ENCODE data around the gene OMP.

Gene OMP

DNA sequence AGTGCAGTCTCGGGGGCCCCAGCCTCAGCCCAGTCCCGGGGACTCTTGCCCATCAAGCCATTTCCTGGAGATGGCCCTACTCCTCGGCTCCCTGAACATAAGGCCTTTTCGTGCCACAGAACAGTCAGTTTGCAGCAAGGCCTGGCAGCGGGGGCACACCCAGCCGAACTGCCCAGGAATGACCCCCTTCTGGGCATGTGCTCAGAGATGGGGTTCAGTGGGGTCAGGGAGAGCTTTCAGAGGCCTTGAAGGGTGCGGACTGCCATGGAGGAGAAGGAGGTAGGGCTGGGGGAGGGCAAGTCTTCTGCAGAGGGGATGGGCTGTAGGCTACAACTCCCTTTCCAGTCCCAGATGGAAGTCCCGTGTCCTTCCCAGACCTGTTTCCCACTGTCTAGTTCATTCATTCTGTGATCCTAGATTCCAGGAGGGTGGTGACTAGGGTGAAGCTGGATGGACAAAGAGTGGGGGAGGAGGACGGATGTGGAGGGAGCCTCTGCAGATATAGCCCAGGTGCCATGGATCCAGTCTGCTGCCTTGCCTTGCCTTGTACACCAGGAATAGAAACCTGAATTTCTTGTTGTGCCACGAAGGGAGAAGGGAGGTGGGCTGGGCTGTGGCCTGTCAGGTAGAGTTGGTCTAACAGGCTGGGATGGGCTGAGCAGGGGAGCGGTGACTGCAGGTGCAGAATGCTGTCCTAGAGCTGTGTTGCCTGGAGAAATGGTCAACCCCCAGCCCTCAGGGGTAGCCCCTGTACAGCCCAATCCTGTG, 14.2 kb upstream of the OMP start:
- Histone ChIP-seq H3K9me3 (ENCODE audit: low read depth, low read length) (no peaks in the 10 kb centered on the region), H3K36me3 (ENCODE audit: insufficient read depth, low read length) (no peaks in the 10 kb centered on the region), H3K27ac (no peak overlapping the region), H3K9ac (ENCODE audit: insufficient read length) (no peak overlapping the region), H3K4me3 (no peak overlapping the region)
- DNase-seq (ENCODE audit: low read depth, low spot score) = no peak
- TF ChIP-seq EZH2 (IDR thresholded peaks at IDR 0.05) (no peak), FOXP2 (optimal IDR thresholded peaks at IDR 0.05; ENCODE audit: control extremely low read depth, extremely low read length, insufficient read depth) (no peak), POLR2AphosphoS5 (IDR thresholded peaks at IDR 0.05; ENCODE audit: borderline replicate concordance, low read depth, low read length) (no peak)

GRCh38 chr11:77089004-77089545, 13.6 kb upstream of the OMP start:
- no peak for DNase-seq (ENCODE audit: low read depth, low spot score)
- H3K36me3 ChIP-seq (ENCODE audit: insufficient read depth, low read length) = no peaks in the 10 kb centered on the region
- H3K4me3 ChIP-seq = no peak overlapping the region
- TF ChIP-seq EZH2 (IDR thresholded peaks at IDR 0.05) = no peak
- no peak for TF ChIP-seq FOXP2 (optimal IDR thresholded peaks at IDR 0.05; ENCODE audit: control extremely low read depth, extremely low read length, insufficient read depth)
- no peak for TF ChIP-seq POLR2AphosphoS5 (IDR thresholded peaks at IDR 0.05; ENCODE audit: borderline replicate concordance, low read depth, low read length)
- no peak overlapping the region for H3K27ac ChIP-seq
- no peaks in the 10 kb centered on the region for H3K9me3 ChIP-seq (ENCODE audit: low read depth, low read length)
- H3K9ac ChIP-seq (ENCODE audit: insufficient read length) = no peak overlapping the region

GRCh38 chr11:77090046-77090372, 12.6 kb upstream of the OMP start:
- H3K9me3 ChIP-seq (ENCODE audit: low read depth, low read length) = no peaks in the 10 kb centered on the region
- TF ChIP-seq FOXP2 (optimal IDR thresholded peaks at IDR 0.05; ENCODE audit: control extremely low read depth, extremely low read length, insufficient read depth) (no peak), EZH2 (IDR thresholded peaks at IDR 0.05) (no peak), POLR2AphosphoS5 (IDR thresholded peaks at IDR 0.05; ENCODE audit: borderline replicate concordance, low read depth, low read length) (no peak)
- H3K4me3 ChIP-seq = no peak overlapping the region
- no peak overlapping the region for H3K9ac ChIP-seq (ENCODE audit: insufficient read length)
- no peak for DNase-seq (ENCODE audit: low read depth, low spot score)
- no peaks in the 10 kb centered on the region for H3K36me3 ChIP-seq (ENCODE audit: insufficient read depth, low read length)
- H3K27ac ChIP-seq = no peak overlapping the region

DNA sequence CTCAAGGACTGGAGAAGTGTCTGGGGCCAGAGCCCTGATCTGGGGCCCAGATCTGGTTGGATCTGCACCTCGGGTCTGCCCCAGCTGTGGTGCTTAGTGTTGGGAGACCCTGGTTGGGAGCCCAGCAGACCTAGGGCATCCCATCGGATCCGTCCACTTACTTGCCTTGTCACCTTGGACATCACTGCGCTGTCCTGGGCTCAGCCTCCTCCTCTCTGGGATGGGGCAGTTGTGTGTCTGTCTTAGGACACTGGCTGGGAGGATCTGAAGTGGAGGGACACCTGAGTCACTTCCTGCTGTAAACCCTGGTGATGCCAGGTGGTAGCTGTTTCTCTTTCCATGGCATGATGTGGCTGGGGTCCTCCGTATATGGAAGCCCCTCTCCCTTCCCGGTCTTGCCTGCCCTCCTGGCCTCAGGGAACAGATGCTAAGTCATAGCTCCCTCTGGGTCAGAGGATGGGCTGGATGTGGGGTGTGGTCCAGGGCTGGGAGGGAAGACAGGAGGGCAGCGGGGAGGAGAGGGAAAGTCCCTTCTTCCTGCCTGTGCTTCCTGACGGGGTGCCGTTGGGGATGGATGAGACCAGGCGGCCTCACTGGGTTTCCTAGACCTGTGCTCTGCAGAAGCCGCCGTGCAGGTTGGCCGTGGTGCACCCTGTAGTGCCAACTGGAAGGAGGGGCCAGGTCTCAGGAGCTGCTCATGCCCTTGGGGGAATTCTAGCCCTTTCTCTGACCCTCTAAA, 12.1 kb upstream of the OMP start:
- no peak overlapping the region for H3K4me3 ChIP-seq
- H3K9me3 ChIP-seq (ENCODE audit: low read depth, low read length) = no peaks in the 10 kb centered on the region
- no peaks in the 10 kb centered on the region for H3K36me3 ChIP-seq (ENCODE audit: insufficient read depth, low read length)
- TF ChIP-seq POLR2AphosphoS5 (IDR thresholded peaks at IDR 0.05; ENCODE audit: borderline replicate concordance, low read depth, low read length) (no peak), EZH2 (IDR thresholded peaks at IDR 0.05) (no peak), FOXP2 (optimal IDR thresholded peaks at IDR 0.05; ENCODE audit: control extremely low read depth, extremely low read length, insufficient read depth) (no peak)
- H3K27ac ChIP-seq = no peak overlapping the region
- no peak for DNase-seq (ENCODE audit: low read depth, low spot score)
- no peak overlapping the region for H3K9ac ChIP-seq (ENCODE audit: insufficient read length)

DNA sequence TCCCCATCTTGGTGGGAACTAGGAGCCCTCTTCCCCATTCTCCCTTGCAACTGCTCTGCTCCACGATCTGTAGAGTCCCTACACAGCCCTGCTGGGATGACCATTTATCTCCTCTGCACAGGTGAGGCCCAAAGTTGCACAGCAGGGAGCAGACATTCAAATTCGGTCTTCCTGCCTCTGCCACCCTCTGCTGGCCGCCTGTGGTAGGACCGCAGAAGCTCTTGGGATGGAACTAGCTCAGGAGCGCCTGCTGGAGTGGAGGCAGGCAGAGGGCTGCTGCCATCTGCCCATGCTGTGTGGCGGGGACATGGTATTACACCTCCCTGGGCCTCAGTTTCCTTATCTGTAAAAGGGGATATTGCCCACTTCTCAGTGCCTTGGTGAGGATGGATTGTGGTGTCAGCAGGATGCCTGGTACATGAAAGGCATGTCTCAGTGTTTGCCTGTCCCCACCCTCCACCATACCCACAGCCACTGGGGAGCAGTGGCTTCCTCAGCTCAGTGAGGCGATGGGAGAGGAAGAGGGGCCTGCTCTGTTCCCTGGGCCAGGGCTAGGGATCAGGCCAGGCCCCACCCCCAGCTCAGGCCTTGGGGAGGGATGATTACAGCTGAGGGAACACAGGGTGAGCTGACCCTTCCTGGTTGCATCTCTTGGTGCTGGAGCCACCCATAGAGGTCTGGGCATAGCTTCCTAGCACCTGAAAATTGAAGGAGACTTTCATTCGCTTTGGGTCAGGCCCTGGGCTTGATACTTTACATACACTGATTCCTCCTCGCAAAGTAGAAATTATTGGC, 11.3 kb upstream of the OMP start:
- H3K36me3 ChIP-seq (ENCODE audit: insufficient read depth, low read length) = no peaks in the 10 kb centered on the region
- TF ChIP-seq POLR2AphosphoS5 (IDR thresholded peaks at IDR 0.05; ENCODE audit: borderline replicate concordance, low read depth, low read length) (no peak), FOXP2 (optimal IDR thresholded peaks at IDR 0.05; ENCODE audit: control extremely low read depth, extremely low read length, insufficient read depth) (no peak), EZH2 (IDR thresholded peaks at IDR 0.05) (no peak)
- no peak for DNase-seq (ENCODE audit: low read depth, low spot score)
- no peak overlapping the region for H3K27ac ChIP-seq
- H3K9me3 ChIP-seq (ENCODE audit: low read depth, low read length) = no peaks in the 10 kb centered on the region
- H3K4me3 ChIP-seq = no peak overlapping the region
- H3K9ac ChIP-seq (ENCODE audit: insufficient read length) = no peak overlapping the region

GRCh38 chr11:77092382-77092781, 10.3 kb upstream of the OMP start:
- no peak for TF ChIP-seq POLR2AphosphoS5 (IDR thresholded peaks at IDR 0.05; ENCODE audit: borderline replicate concordance, low read depth, low read length)
- no peak for TF ChIP-seq EZH2 (IDR thresholded peaks at IDR 0.05)
- no peak for TF ChIP-seq FOXP2 (optimal IDR thresholded peaks at IDR 0.05; ENCODE audit: control extremely low read depth, extremely low read length, insufficient read depth)
- Histone ChIP-seq H3K27ac (no peak overlapping the region), H3K9me3 (ENCODE audit: low read depth, low read length) (no peaks in the 10 kb centered on the region), H3K4me3 (no peak overlapping the region), H3K9ac (ENCODE audit: insufficient read length) (no peak overlapping the region), H3K36me3 (ENCODE audit: insufficient read depth, low read length) (no peaks in the 10 kb centered on the region)
- no peak for DNase-seq (ENCODE audit: low read depth, low spot score)

DNA sequence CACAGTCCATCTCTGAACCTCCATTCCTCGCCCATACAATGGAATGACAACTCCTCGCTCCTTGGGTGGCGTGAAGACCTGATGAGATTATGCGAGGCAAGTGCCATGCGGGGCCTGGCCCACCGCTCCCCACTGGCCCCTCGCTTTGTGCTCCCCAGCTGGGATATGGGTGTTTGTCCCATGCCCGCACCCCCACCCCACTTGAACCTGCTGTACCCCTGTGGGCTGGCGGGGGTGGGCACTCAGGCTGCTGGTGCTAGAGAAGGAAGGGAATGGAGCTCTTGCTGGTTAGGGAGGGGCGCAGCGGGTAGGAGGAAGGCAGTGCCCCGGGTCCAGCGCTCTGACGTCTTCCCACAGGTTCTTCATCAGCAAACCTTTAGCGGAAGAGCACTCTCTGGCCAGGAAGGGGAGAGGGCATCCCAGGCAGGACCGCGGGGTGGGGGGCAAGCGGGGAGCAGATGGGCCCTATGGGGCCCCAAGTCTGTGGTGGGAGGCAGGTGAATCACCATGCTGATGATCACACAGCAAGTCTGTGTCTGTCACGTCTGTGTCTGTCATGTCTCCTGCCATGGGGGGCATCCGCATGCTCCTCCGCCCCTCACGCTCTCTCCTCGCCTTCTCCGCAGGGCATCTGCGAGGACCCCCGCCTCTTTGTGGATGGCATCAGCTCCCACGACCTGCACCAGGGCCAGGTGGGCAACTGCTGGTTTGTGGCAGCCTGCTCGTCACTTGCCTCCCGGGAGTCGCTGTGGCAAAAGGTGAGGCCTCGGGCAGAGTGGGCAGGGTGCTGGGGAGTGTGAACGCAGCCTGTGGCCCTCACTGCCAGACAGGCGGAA, 9.4 kb upstream of the OMP start:
- Histone ChIP-seq H3K9ac (ENCODE audit: insufficient read length) (no peak overlapping the region), H3K9me3 (ENCODE audit: low read depth, low read length) (no peaks in the 10 kb centered on the region), H3K36me3 (ENCODE audit: insufficient read depth, low read length) (no peaks in the 10 kb centered on the region), H3K27ac (no peak overlapping the region), H3K4me3 (no peak overlapping the region)
- TF ChIP-seq FOXP2 (optimal IDR thresholded peaks at IDR 0.05; ENCODE audit: control extremely low read depth, extremely low read length, insufficient read depth) (no peak), EZH2 (IDR thresholded peaks at IDR 0.05) (no peak), POLR2AphosphoS5 (IDR thresholded peaks at IDR 0.05; ENCODE audit: borderline replicate concordance, low read depth, low read length) (no peak)
- no peak for DNase-seq (ENCODE audit: low read depth, low spot score)

Measured in SK-N-MC (cell line).